Ascending aorta (tissue), 2 donors: ENCODE data around the gene SFXN1. TPM values are rescaled to one million over a fixed set of nuclear protein-coding genes. Genes with fewer than 3 reads are reported as not detected.

Experiments
- DNase-seq, 2 donors: peaks; one replicate each; pipeline ENCODE4 v3.0.0-alpha.2; 2019; ENCODE audit warnings: low spot score in 2 of 2
- H3K27ac ChIP-seq, 2 donors: fragments of 200-600 bp; sonication (generic); one replicate each; pipeline ENCODE4 v1.5.1; 2016 to 2017; ENCODE audit warnings: mild to moderate bottlenecking in 1 of 2
- H3K27me3 ChIP-seq: fragments of 200-600 bp; sonication (generic); one replicate; pipeline ENCODE4 v1.5.1; 2017
- H3K36me3 ChIP-seq, 2 donors: fragments of 200-600 bp; sonication (generic); one replicate each; pipeline ENCODE4 v1.5.1; 2016
- H3K4me1 ChIP-seq, 2 donors: fragments of 200-600 bp; sonication (generic); one replicate each; pipeline ENCODE4 v1.5.1; 2016 to 2017; ENCODE audit warnings: mild to moderate bottlenecking in 1 of 2
- H3K4me3 ChIP-seq, 2 donors: fragments of 200-600 bp; sonication (generic); one replicate each; pipeline ENCODE4 v1.5.1; 2016 to 2017; ENCODE audit warnings: mild to moderate bottlenecking in 1 of 2
- H3K9me3 ChIP-seq, 2 donors: fragments of 200-600 bp; sonication (generic); one replicate each; pipeline ENCODE4 v1.5.1; 2016
- intact Hi-C: fragments of 100-400 bp; cut with DNase I; formaldehyde crosslinking; loops from one replicate; pipeline ENCODE4 v1.15.1; 2023
- total RNA-seq: library from RNA; depleted of rRNA; stranded (reverse); fragments of >200 nt; gene quantifications from one replicate; pipeline ENCODE4 v1.1.0, GENCODE V29; 2016
- TF ChIP-seq, protein P1 (sequence below), 3 experiments: fragments of 200-600 bp in 2 of 3; fragments of 450-650 bp in 1 of 3; sonication (generic) in 2 of 3; IDR thresholded peaks; one replicate each; pipeline ENCODE4 v1.5.1; 2016 to 2019; ENCODE audit warnings: antibody characterized with exemption in 3 of 3, mild to moderate bottlenecking in 1 of 3, moderate library complexity in 1 of 3

Gene SFXN1, protein sequence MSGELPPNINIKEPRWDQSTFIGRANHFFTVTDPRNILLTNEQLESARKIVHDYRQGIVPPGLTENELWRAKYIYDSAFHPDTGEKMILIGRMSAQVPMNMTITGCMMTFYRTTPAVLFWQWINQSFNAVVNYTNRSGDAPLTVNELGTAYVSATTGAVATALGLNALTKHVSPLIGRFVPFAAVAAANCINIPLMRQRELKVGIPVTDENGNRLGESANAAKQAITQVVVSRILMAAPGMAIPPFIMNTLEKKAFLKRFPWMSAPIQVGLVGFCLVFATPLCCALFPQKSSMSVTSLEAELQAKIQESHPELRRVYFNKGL
- 47.5 TPM for total RNA-seq

DNA sequence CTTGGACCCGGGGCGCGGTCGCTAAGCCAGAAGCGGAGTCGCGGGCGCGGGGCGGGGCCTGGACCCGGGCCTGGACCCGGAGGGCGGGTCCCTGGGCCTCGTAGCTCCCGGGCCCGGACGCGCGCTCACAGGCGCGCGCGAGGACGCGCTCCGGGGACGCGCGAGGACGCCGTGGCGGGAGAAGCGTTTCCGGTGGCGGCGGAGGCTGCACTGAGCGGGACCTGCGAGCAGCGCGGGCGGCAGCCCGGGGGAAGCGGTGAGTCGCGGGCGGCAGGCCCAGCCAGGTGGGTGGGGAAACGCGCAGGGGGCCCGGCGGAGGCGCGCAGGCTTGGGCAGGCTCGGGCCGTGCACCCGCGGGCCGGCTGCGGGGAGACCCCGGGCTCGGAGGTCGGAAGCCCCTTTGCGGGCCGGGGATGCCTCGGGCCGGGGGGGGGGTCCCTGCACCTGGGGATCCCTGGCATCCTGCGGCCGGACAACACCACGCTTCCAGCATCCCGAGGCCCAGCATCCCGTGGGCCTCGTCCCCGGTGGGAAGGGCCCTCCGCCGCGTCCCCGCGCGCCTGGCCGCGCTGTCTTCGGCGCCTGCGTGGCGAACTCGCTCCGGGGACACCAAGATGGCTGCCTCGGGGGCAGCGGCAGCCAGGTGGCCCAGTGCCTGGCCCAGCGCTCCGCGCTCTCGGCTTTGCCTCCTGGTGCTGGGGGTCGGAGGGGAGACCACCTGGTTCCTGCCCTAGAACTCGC lies at the start of gene SFXN1:
Gene SFXN1, plus strand, starts transcription at position 177 of the 741 bp plus-strand sequence. CDS start 13,544 bp downstream, outside the sequence.
- H3K36me3 ChIP-seq = peaks cover 0 to 1% of the 10 kb centered on the region in 2 donors
- H3K4me3 ChIP-seq = peak within 1 kb of the TSS; percentile 93 to 95
- TF ChIP-seq, protein P1, sequence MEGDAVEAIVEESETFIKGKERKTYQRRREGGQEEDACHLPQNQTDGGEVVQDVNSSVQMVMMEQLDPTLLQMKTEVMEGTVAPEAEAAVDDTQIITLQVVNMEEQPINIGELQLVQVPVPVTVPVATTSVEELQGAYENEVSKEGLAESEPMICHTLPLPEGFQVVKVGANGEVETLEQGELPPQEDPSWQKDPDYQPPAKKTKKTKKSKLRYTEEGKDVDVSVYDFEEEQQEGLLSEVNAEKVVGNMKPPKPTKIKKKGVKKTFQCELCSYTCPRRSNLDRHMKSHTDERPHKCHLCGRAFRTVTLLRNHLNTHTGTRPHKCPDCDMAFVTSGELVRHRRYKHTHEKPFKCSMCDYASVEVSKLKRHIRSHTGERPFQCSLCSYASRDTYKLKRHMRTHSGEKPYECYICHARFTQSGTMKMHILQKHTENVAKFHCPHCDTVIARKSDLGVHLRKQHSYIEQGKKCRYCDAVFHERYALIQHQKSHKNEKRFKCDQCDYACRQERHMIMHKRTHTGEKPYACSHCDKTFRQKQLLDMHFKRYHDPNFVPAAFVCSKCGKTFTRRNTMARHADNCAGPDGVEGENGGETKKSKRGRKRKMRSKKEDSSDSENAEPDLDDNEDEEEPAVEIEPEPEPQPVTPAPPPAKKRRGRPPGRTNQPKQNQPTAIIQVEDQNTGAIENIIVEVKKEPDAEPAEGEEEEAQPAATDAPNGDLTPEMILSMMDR (IDR thresholded peaks at IDR 0.05) = no peak
- H3K4me1 ChIP-seq = peaks cover 0 to 9% of the 10 kb centered on the region in 2 donors
- intact Hi-C loops = no loop called here
- H3K27ac ChIP-seq = peak within 1 kb of the TSS; percentile 25 to 58
- no peaks in the 10 kb centered on the region for H3K27me3 ChIP-seq
- no peaks in the 10 kb centered on the region for H3K9me3 ChIP-seq
- peak; percentile 9 to 86 for DNase-seq

DNA sequence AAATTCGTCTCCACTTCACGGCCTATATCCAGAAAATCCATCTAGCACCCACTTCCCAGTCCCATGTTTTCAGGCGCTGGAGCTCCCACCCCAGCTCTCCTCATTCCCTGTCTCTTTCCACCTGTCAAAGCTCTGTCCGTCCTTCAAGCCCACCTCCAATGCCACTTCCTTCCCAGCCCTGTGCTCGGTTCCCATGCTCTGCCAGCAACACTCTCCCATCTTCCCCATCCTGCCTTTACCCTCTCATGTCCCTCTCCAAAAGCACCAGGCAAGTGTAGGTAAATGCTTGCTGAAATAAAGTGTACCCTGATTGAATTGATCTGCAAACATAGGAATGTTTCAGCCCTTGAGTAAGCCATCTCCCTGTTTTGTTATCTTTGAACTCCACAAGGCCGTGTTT lies 43.6 kb upstream of the SFXN1 start:
- no peak overlapping the region for H3K27ac ChIP-seq
- no peak for DNase-seq
- TF ChIP-seq, protein P1 (IDR thresholded peaks at IDR 0.05) = no peak
- no peaks in the 10 kb centered on the region for H3K4me1 ChIP-seq
- H3K4me3 ChIP-seq = no peak overlapping the region
- intact Hi-C loops = no loop called here
- H3K9me3 ChIP-seq = no peaks in the 10 kb centered on the region
- no peaks in the 10 kb centered on the region for H3K27me3 ChIP-seq
- no peaks in the 10 kb centered on the region for H3K36me3 ChIP-seq

DNA sequence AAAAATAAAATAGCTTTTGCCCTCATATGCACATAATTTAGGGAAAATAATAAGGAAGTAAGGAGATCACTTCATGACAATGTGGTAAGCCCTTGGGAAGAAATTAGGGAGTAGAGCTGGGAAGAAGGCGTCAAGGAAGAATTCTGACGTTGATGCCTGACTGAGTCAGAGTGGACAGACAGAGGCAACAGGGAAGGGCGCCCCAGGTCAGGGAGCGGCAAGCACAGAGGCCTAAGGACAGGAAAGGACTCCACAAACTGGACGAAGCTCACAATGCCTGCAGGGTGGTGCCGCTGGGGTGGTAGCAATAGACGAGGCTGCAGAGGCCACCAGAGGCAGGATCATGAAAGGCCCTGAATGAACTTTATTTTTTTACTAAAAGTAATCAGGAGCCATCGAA lies 42.0 kb upstream of the SFXN1 start:
- DNase-seq = no peak
- H3K4me3 ChIP-seq = no peak overlapping the region
- no peaks in the 10 kb centered on the region for H3K4me1 ChIP-seq
- H3K27ac ChIP-seq = no peak overlapping the region
- no peaks in the 10 kb centered on the region for H3K27me3 ChIP-seq
- H3K9me3 ChIP-seq = no peaks in the 10 kb centered on the region
- intact Hi-C loops = no loop called here
- TF ChIP-seq, protein P1 (IDR thresholded peaks at IDR 0.05) = no peak
- no peaks in the 10 kb centered on the region for H3K36me3 ChIP-seq

DNA sequence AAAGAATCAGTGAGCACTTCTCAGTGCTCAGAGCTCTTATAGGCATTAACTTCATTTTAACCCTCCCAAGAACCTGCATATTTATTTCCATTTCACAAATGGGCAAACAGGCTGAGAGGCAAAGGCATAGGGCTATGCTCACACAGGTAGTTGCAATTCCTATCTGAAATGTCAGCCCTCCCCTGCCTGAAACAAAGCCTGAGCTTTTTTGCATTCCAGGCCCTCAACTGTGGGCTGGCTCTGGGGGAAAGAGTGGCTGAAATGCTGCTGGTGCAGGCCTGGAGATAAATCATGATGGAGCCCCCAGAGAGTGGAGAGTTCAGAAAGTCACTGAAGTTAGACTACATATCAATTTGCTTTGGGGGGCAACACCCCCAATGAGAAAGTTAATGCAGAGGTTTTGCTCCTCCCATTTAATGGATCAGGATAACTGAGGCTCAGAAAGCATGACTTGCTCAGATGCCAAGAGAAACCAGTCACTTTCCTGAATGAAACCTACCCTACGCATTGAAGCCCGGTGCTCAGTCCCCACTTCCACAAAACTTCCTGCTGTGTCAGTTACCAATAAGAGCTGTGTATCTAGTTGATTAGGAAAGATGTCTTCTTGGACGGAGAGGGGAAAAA lies 40.0 kb upstream of the SFXN1 start:
- TF ChIP-seq, protein P1 (IDR thresholded peaks at IDR 0.05) = no peak
- DNase-seq = no peak
- Histone ChIP-seq H3K36me3 (no peaks in the 10 kb centered on the region), H3K4me1 (no peaks in the 10 kb centered on the region), H3K4me3 (no peak overlapping the region), H3K27ac (no peak overlapping the region), H3K9me3 (no peaks in the 10 kb centered on the region), H3K27me3 (no peaks in the 10 kb centered on the region)
- intact Hi-C loops = no loop called here

DNA sequence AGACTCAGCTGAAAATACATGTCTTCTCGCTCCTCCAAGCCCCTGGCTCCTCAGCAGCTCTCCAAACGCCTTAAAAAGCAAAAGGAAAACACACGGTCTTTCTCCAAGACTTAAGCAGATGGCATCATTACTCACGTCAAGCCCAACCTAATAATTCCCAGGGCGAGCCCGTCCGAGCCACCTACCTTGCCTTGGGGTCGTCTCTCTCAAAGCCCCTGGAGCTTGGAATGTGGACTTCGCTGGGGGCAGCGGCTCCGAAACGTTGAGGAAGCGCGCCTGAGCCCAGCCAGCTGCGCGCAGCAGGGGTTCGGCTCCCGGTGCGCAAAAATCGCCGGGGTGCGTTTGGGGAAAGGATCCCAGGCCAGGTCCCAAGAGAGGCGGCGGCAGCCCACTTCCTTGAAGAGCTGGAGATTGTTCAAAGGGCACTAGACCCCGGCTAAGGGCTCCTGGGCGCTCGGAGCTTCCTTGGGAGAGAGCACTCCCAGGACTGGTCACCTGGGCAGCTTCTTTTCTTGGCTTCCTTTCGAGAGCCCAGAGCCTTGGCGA lies 34.8 kb upstream of the SFXN1 start:
- peaks cover 3 to 5% of the 10 kb centered on the region in 2 donors for H3K4me1 ChIP-seq
- no peaks in the 10 kb centered on the region for H3K9me3 ChIP-seq
- no peak overlapping the region for H3K27ac ChIP-seq
- TF ChIP-seq, protein P1 (IDR thresholded peaks at IDR 0.05) = no peak
- no peaks in the 10 kb centered on the region for H3K36me3 ChIP-seq
- peaks cover 4% of the 10 kb centered on the region for H3K27me3 ChIP-seq
- intact Hi-C loops = loop anchor here (1.0 to 10.0 kb wide), 2 partner anchors 379 to 492 kb away; no protein-coding TSS in a partner anchor
- peak overlapping the region; percentile 62 to 73 for H3K4me3 ChIP-seq
- no peak for DNase-seq
